GM21576 (cell line): ENCODE measurements around the gene ZNF785.

Source experiments
- ATAC-seq: cut with Tn5 transposase; IDR thresholded peaks from one replicate; pipeline ENCODE4 v1.9.1; 2021; ENCODE audit warnings: mild to moderate bottlenecking, moderate library complexity; ENCODE audit not compliant: unreplicated experiment

Gene ZNF785

DNA sequence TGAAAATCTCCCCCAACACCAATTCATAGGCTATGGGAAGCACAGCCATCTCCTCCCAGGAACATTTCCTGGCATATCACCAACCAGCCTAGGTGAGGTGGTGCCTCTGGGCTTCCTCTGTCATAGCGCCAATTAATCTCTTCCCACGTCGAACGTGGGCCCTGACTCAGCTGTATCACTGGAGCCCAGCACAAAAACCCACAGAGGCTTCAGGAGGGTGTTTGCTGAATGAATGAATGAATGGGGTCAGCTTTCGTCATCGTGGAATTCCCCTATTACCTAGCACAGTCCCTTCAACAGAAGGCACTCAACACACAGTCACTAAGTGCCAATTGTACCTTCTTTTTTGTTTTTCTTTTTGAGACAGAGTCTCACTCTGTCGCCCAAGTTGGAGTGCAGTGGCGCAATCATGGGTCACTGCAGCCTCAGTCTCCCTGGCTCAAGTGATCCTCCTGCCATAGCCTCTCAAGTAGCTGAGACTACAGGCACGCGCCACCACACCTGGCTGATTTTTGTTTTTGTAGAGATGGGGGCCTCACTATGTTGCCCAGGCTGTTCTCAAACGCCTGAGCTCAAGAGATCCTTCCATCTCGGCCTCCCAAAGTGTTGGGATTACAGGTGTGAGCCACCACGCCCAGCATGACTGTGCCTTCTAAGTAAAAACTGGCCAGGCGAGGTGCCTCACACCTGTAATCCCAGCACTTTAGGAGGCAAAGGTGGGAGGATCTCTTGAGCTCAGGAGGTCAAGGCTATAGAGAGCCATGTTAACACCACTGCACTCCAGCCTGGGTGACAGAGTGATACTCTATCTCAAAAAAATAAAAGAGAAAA is 18.1 kb downstream of the ZNF785 start:
- ATAC-seq: no peak

DNA sequence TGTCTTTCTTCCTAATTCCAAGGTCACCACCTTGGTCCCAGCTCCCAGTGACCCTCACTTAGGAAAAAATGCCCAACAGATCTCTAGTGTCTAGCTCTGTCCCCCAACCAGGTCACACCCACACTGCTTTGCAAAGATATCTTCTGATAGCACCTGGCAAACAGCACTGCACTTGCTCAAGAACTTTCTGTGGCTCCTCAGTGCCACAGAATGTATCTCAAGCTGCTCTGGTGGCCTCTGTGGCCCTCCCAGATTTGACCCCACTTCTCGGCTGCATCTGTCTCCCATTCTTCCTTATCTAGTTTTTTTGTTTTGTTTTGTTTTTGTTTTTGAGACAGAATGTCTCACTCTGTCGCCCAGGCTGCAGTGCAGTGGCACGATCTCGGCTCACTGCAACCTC is 19.0 kb downstream of the ZNF785 start:
- no peak for ATAC-seq

DNA sequence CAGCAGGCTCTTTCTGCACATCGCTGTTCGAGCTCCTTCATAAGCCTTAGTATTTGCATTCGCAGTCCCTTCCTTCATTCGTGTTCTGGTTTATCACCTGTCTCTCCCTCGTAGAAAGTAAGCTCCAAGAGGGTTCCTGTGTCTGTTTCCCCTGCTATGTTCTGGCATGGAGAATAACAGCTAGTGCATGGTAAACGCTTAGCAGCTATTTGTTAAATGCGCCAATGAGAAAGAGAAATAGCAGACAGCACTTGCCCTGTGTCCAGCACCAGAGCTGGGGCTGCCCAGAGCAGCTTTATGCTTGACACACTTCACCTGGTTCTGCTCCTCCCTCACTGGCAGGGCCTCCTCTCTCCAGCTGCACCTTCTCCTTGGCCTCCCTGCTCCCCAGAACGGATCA is 19.5 kb downstream of the ZNF785 start:
- ATAC-seq: no peak

DNA sequence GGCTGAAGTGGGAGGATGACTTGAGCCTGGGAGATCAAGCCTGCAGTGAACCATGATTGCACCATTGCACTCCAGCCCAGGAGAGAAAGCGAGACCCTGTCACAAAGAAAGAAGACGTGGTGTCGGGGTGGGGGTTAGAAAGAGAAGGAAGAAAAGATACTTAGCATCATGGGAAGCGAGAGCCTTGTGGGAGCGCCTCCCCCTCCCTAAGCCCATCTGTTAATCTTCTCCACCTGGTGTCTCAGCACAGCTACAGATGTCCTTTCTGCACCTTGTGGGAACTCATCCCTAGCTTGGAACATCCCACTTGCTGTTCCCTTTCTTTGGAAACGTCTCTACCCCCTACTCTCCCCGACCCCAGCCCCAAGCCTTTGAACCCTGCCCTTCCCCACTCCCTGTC is 20.0 kb downstream of the ZNF785 start:
- no peak for ATAC-seq

DNA sequence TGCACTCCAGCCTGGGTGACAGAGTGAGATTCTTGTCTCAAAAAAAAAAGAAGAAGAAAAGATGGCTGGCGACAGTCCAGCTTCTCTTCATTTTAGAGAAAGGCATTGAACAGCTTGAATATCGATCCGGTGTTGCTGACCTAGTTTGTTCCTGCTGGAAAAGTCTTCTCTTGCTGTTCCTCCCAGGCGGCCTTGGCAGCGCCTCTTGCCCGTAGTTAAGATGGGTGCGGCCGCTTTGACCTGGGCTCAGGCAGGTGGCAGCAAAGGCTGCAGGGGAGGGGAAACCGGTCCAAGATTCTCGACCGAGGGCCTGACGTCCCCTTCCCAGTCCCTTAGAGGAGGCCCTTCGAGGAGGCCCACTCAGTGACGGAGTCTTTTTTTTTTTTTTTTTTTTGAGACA is 23.5 kb downstream of the ZNF785 start:
- no peak for ATAC-seq

DNA sequence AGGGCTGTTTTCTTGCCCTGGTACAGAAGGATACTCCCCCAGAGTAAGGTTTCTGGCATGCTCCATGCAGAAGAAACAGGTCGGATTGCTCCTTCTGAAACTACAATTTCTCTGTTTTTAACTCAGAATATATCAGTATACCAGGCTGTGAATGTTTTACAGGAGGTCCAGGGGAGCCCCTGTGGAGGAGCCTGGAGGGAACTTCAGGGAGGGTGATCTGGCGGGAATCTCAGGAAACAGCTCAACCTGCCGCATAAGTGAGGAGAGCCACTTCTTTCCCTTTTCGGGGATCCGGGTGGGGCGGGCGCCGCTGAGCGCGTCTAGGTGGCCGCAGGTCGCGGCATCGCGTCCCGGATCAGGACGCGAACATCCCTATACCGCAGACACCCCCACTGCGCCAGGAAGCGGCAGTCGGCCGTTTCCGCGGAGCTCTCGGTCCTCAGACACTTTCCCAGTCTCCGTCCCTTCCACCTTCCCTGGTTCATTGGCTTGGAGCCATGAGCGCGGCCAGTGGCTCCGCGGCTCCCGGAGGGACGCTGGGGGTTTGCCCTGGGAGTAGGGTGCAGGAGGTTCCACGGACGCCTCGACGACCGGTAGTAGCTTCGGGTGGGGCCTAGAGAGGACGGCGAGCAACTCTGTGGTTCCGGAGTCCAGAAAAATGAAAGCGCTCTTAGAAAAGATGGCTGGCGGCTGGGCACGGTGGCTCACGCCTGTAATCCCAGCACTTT is 24.2 kb downstream of the ZNF785 start:
- ATAC-seq: no peak

DNA sequence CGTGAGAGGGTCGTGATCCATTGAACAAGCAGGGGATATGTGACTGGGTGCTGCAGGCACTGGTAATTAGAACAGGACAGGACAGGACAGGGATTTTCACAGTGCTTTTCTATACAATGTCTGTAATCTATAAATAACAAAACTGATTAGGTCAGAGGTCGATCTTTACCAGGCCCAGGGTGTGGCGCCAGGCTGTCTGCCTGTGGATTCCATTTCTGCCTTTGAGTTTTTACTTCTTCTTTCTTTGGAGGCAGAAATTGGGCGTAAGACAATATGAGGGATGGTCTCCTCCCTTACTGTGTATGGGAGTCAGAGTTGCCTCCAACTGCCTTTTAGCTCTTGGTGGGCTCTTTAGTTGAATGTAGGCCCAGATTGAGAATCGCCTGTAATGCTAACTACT is 25.8 kb downstream of the ZNF785 start:
- ATAC-seq: no peak

DNA sequence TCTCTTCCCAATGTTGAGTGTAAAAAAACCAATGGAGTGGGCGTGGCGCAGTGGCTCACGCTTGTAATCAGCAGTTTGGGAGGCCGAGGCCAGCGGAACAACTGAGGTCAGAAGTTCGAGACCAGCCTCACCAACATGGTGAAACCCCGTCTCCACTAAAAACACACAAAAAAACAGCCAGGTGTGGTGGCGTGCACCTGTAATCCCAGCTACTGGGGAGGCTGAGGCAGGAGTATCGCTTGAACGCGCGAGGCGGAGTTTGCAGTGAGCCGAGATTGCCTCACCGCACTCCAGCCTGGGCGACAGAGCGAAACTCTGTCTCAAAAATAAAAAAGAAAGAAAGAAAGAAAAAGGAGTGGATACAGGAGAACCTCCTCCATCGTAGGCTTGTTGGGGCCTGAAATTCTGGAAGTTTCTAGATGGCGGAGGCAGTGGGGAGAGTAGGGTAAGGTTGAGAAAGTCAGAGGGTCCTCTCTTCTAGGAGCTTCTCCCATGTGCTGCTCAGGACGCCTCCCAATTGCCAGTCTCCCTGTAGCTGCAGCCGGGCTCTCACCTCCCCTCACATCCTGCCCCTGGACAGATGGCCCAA is 26.6 kb downstream of the ZNF785 start:
- ATAC-seq: no peak

DNA sequence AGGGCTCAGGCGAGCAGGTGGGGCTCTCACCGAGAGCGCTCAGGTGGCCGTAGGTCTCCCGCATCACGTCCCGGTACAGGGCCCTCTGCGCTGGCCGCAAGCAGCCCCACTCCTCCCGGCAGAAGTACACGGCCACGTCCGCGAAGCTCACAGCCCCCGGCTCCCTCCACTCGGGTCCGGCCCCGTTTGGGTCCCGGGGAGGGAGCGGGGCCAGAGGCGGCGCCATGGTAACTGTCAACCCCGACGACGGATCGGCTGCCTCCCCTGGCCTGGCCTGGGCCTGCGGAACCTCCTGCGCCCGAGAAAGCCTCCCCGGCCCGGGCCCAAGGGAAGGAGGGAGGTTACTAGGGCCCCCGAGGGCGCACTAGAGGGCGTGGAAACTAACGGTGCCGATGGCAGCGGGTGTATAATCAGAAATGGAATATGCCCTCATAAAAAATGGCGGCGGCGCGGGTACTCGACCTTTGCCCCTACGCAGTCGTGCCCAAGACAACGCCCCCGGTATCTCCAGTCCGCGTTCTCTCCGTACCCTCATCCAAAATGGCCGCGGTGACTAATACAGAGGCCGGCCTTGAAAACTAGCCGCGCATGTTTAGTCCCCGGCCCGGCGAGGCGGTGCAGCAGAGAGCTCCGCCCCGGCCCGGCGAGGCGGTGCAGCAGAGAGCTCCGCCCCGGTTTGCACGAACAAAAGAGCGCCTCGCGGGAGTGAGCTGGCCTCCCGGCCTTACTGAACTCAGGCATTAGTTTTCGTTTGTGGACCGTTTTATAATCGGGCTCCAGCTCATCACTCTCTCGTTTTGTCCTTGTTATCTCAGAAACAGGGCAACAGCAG is 27.3 kb downstream of the ZNF785 start, which contains the start of gene ZNF764:
TSS of gene ZNF764 (minus strand) at position 418 of the 832 bp plus-strand sequence. CDS start at position 226, 192 bp downstream.
- ATAC-seq: peak; percentile 88

DNA sequence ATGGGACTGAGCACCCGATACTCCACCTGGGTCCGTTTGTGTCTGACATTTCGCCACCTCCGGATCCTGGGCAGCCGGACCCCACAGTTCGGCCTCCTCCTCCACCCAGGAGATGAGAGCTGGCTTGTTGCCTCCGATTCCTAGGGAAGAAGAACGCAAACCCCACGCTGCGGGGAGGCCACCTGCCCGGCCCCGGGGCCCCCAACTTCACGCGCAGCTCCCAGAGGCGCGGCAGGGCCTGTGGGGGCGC is 27.9 kb downstream of the ZNF785 start:
- ATAC-seq: peak; percentile 9

DNA sequence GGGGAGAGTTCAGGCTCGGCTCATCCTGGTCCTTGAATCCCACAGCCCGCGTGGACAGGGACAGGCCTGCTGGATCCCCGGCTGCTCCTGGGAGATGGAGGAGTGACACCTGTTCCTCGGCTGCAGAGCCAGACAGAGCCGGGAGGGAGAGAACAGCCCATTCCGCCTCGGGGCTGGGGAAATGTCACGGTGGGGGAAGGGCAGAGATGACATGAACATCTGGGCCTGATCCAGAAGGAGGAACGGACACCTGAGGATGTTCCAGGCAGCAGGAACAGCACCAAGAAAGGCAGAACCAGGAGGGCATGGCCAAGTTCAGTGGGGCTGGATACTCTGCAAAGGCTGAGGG is 29.4 kb downstream of the ZNF785 start:
- no peak for ATAC-seq

DNA sequence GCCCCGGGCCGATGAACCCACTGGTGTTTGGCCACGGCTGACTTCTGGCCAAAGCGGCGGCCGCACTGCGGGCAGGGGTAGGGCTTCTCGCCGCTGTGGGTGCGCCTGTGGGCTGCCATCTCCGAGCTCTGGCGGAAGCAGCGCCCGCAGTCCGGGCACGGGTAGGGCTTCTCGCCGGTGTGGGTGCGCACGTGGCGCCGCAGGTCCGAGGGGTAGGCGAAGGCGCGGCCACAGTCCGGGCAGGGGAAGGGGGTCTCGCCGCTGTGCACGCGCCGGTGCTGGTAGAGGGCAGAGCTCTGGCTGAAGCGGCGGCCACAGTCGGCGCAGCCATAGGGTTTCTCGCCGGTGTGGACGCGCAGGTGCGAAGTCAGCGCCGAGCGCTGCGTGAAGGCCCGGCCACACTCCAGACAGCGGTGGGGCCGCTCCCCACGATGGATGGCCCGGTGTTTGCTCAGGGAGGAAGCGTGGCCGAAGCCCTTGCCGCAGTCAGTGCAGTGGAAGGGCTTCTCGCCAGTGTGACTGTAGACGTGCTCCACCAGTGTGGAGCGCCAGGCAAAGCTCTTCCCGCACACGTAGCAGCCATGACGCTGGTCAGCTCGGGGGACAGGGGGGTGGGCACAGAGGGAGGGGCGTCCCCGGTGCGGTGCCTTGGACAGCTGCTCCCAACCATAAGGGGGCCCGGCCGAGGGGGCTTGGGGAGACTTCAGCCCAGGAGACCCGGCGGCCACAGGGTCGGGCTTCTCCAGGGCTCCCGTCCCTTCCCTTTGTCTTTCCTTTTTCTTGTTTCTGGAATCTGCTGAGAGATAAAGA is 30.0 kb downstream of the ZNF785 start:
- ATAC-seq: no peak

DNA sequence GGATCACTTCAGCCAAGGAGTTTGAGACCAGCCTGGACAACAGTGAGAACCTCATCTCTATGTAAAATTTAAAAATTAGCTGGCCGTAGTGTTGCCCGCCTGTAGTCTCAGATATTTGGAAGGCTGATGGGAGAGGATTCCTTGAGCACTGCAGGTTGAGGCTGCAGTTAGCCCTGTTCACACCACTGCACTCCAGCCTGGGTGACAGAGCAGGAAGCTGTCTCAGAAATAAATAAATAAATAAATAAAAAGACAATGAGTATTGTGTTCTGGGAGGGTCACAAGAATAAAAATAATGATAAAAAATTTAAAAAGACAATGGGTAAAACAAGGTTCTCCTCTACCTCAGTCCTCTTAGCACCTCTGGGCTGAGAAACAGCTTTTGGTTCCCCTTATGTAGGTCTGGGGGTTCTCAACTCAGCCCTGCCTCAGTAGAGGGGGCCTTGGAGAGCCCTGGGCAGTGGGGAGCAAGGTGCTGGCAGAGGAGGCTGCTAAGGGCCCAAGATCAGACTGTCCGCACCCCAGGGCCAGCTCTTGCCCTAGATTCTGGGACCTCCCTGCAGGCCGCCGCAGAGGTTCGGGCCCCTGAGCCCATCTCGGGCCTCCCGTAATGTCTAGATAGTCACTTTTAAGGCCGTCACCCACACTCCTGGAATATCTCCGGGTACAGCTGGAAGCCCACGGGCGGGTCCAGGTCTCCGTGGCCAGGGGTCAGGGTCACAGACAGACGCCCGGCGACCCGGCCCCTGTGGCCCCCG is 30.8 kb downstream of the ZNF785 start:
- no peak for ATAC-seq

DNA sequence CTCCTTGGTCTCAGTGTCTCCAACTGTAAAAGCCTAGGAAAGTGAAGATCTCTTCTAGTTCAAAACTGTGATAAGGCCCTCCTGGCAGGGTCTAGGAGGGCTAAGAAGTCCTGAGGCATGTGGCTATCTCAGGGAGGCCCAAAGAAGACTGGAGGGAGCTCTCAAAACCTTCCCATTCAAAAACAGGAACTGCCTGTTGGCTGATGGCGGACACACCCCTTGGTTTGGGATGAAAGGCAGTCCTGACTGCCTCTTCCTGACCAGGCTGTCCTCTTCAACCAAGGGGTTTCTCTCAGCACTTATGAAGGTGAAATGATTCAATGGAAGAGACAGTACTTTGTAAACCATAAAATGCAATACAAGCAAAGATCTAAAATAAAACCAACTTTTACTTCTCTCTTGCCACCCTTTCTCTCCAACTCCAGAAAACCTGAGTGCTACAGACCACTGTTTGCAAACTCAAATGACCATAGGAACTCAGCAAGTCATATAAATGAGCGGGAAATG is 32.1 kb downstream of the ZNF785 start:
- no peak for ATAC-seq

DNA sequence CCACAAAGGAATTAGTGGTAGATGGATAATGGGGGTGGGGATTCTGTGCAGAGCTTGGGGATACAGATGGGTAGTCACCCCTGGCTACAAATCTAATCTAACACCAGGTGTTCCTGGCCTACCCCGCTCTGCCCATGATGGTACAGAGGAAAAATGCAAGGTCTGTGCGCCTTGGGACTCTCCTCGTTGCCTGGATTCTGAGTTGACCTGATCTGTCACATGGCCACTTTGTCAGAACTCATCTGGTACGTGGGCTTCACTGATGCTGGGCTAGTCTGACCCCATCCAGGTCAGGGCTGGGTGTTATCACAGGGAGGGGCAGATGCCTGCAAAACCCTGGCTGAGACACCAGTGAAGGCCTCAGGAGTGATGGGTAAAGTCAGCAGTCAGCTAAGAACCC is 32.5 kb downstream of the ZNF785 start:
- ATAC-seq: no peak

DNA sequence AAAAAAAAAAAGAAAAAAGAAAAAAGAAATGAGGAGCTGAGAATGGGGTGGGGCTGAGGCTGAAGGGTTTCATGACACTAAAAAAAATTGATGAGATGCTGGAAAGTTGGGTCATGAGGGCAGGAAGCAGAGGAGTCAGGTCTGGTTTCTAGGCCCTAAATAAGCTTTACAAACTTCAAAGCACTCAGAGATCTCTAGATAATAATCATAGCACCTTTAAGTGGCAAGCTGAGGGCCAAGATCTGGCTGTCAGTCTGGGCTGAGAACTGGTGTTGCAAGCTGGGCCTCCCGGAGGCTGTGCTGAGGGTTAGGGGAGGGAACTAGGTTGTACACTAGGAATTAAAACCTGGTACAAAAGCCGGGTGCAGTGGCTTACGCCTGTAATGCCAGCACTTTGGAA is 33.7 kb downstream of the ZNF785 start:
- no peak for ATAC-seq

DNA sequence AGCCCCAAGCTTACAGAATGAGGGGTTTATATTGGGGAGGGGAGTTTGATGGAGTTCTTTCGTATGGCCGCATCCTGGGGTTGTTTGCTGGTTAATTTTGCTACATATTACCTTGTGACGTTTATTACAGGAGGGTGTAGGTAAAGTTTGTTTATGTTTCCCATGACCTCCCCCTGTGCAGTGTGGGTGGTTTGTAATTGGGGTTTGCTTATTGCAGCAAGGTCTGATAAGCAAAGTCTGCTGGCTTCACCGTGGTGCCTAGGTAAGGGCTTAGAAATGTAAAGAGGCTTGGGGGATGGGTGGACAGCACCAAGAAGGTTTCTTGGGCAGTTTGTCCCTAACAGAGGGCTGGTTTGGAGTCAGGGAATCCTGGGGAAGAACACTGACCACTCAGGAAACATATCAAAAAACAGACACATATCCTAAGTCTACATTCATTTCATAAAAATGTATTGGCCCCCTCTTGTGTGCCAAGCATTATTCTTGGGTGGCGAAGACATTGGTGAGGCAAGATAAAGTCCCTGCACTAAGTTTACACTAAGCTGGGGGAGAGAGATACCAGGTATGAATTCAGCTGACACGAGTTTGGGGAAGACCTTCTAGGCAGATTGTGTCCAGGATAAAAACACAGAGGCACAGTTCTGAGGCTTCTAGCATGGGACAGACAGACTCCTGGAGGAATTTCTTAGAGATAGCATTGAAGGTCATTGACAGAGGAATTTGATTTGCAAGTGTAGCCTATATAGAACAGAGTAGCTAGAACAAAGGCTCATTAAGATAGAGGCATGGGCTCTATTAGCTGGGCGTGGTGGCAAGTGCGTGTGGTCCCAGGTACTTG is 36.9 kb downstream of the ZNF785 start:
- no peak for ATAC-seq

DNA sequence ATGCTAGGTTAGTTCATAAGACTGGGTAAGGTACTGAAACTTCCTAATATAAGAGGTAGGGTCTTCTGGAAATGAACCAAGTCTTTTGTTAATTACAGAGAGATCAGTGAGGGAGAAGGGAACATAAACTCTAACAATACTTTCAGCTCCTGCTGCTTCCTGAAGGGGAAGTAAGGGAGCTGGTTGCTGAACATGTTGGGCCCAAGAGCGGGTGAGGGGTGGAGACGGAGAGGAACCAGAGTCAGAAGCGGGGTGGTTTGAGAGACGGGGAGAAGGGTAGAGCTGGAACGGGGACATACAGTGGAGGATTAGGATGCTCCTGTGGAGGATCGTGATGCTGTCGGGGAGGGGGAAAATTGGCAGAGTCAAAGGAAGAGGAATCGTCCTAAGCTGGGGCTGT is 39.4 kb downstream of the ZNF785 start:
- ATAC-seq: no peak

DNA sequence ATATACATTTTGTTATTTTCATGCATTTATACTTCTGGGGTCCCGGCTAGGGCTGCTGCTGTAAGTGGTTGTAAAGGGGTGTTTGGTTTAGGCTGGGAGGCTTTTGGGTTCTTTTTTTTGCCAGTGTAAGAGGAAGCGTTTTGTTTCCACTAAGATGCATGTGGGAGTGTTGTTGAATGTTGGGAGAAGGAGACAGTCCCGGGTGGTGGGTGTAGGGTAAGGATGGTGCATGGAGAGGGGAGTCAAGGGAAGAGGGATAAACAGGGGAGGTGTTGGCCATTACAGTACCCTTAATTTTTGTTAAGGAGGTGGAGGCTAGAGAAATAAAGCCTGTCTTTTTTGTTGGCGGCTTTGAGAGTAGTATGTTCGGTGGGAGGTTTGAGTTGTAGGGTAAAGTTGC is 42.4 kb downstream of the ZNF785 start:
- no peak for ATAC-seq
